DND-41 (cell line): ENCODE measurements around the gene USP10.

ENCODE experiments used
- ATAC-seq: fragments of 200-7000 bp; cut with Tn5 transposase; 3 replicates; pipeline ENCODE4 v1.9.1; 2021; ENCODE audit warnings: low read depth; ENCODE audit not compliant: insufficient read depth
- DNase-seq: peaks from one replicate; pipeline ENCODE4 v3.0.0-alpha.2; 2020
- H2AFZ ChIP-seq: 2 replicates; pipeline ENCODE4 v1.6.0; 2012; ENCODE audit warnings: low read depth, low read length
- H3K27ac ChIP-seq: 2 replicates; pipeline ENCODE4 v1.5.1; 2012; ENCODE audit warnings: low read length, inconsistent platforms
- H3K27me3 ChIP-seq: fragments of 200-600 bp; sonication (generic); 2 replicates; pipeline ENCODE4 v1.6.0; 2012; ENCODE audit warnings: low read length, mild to moderate bottlenecking, inconsistent platforms; ENCODE audit not compliant: insufficient read depth, poor library complexity
- H3K36me3 ChIP-seq: 2 replicates; pipeline ENCODE4 v1.5.1; 2012; ENCODE audit warnings: low read length, inconsistent platforms; ENCODE audit not compliant: insufficient read depth
- H3K4me1 ChIP-seq: 2 replicates; pipeline ENCODE4 v1.5.1; 2012; ENCODE audit warnings: mild to moderate bottlenecking, low read length; ENCODE audit not compliant: insufficient read depth
- H3K4me2 ChIP-seq: 2 replicates; pipeline ENCODE4 v1.6.0; 2012; ENCODE audit warnings: mild to moderate bottlenecking, moderate library complexity, low read length, inconsistent platforms; ENCODE audit not compliant: insufficient read depth
- H3K4me3 ChIP-seq, 2 experiments: fragments of 200-600 bp in 1 of 2; shearing (Covaris generic) in 1 of 2; 2 replicates each; pipeline ENCODE4 v1.5.1; 2012 to 2016; ENCODE audit warnings: inconsistent platforms in 2 of 2, low read length in 2 of 2, mild to moderate bottlenecking in 2 of 2, low read depth in 1 of 2, moderate library complexity in 1 of 2
- H3K79me2 ChIP-seq: 2 replicates; pipeline ENCODE4 v1.6.0; 2012; ENCODE audit warnings: low read length, inconsistent platforms; ENCODE audit not compliant: insufficient read depth
- H3K9ac ChIP-seq: 2 replicates; pipeline ENCODE4 v1.6.0; 2012; ENCODE audit warnings: low read depth, mild to moderate bottlenecking, inconsistent platforms, low read length, moderate library complexity
- H3K9me3 ChIP-seq: 2 replicates; pipeline ENCODE4 v1.5.1; 2012; ENCODE audit warnings: low read length, moderate library complexity, mild to moderate bottlenecking, inconsistent platforms; ENCODE audit not compliant: insufficient read depth, severe bottlenecking
- H4K20me1 ChIP-seq: 2 replicates; pipeline ENCODE4 v1.6.0; 2012; ENCODE audit warnings: low read length; ENCODE audit not compliant: insufficient read depth
- EZH2 ChIP-seq: IDR thresholded peaks from 3 replicates; pipeline ENCODE4 v1.6.1; 2012; ENCODE audit warnings: borderline replicate concordance, low read depth, mild to moderate bottlenecking, moderate library complexity, low read length, inconsistent platforms; ENCODE audit not compliant: severe bottlenecking
- TF ChIP-seq, protein P1 (sequence below): IDR thresholded peaks from 2 replicates; pipeline ENCODE4 v1.5.1; 2012; ENCODE audit warnings: borderline replicate concordance, low read length, moderate library complexity, mild to moderate bottlenecking; ENCODE audit not compliant: poor library complexity, severe bottlenecking; ENCODE audit errors: extremely low read depth

The USP10 gene

DNA sequence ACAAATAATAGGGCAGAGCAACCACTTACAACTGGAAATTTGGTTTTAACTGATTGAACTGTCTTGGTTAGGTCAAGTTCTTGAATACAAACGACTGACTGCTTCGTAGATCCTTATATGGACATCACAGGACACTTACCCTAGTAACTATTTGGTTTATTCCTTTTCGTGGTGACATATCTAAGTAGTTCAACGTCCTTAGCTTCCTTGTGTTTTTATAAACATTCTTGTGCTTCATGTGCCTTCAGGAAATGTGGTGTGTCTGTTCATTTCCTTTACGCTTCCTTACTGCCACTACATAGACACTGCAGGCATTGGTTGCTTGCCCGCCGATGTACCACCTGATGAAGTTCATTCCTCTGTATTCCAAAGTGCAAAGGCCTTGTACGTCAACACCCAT is 59.3 kb downstream of the USP10 start:
- Histone ChIP-seq H3K4me3 (no peak overlapping the region), H3K9ac (no peak overlapping the region), H3K36me3 (peaks cover 77% of the 10 kb centered on the region), H2AFZ (no peak overlapping the region), H3K9me3 (no peaks in the 10 kb centered on the region), H3K4me2 (no peak overlapping the region), H3K4me1 (0 out of 2 replicates have a peak, but pooled peaks cover 3% of the 10 kb centered on the region), H3K27ac (no peak overlapping the region), H4K20me1 (peaks cover 67% of the 10 kb centered on the region), H3K79me2 (peaks cover 69% of the 10 kb centered on the region), H3K27me3 (no peaks in the 10 kb centered on the region)
- TF ChIP-seq, protein P1, sequence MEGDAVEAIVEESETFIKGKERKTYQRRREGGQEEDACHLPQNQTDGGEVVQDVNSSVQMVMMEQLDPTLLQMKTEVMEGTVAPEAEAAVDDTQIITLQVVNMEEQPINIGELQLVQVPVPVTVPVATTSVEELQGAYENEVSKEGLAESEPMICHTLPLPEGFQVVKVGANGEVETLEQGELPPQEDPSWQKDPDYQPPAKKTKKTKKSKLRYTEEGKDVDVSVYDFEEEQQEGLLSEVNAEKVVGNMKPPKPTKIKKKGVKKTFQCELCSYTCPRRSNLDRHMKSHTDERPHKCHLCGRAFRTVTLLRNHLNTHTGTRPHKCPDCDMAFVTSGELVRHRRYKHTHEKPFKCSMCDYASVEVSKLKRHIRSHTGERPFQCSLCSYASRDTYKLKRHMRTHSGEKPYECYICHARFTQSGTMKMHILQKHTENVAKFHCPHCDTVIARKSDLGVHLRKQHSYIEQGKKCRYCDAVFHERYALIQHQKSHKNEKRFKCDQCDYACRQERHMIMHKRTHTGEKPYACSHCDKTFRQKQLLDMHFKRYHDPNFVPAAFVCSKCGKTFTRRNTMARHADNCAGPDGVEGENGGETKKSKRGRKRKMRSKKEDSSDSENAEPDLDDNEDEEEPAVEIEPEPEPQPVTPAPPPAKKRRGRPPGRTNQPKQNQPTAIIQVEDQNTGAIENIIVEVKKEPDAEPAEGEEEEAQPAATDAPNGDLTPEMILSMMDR, result no peak
- no peak for TF ChIP-seq EZH2
- DNase-seq (no peak), ATAC-seq (no peak)

DNA sequence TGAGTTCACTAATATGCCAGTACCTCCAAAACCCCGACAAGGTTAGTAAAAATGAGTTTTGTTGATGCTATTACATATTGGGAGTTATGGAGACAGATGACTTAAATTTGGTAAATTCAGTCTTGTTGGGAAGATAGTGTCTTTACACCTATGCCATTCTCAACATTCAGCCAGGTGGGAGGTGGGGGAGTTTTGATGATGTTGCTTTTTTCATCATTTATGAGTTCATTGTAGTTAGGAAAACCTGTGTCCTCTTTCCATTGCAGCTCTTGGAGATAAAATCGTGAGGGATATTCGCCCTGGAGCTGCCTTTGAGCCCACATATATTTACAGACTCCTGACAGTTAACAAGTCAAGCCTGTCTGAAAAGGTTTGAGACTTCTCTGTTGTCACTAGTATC is 60.1 kb downstream of the USP10 start:
- Histone ChIP-seq H3K9ac (no peak overlapping the region), H3K4me1 (no peaks in the 10 kb centered on the region), H3K9me3 (no peaks in the 10 kb centered on the region), H3K79me2 (peaks cover 61% of the 10 kb centered on the region), H4K20me1 (peaks cover 58% of the 10 kb centered on the region), H3K27me3 (no peaks in the 10 kb centered on the region), H2AFZ (no peak overlapping the region), H3K27ac (no peak overlapping the region), H3K4me3 (no peak overlapping the region), H3K4me2 (no peak overlapping the region), H3K36me3 (peaks cover 81% of the 10 kb centered on the region)
- ATAC-seq (no peak), DNase-seq (no peak)
- TF ChIP-seq EZH2, result no peak
- TF ChIP-seq, protein P1, result no peak

DNA sequence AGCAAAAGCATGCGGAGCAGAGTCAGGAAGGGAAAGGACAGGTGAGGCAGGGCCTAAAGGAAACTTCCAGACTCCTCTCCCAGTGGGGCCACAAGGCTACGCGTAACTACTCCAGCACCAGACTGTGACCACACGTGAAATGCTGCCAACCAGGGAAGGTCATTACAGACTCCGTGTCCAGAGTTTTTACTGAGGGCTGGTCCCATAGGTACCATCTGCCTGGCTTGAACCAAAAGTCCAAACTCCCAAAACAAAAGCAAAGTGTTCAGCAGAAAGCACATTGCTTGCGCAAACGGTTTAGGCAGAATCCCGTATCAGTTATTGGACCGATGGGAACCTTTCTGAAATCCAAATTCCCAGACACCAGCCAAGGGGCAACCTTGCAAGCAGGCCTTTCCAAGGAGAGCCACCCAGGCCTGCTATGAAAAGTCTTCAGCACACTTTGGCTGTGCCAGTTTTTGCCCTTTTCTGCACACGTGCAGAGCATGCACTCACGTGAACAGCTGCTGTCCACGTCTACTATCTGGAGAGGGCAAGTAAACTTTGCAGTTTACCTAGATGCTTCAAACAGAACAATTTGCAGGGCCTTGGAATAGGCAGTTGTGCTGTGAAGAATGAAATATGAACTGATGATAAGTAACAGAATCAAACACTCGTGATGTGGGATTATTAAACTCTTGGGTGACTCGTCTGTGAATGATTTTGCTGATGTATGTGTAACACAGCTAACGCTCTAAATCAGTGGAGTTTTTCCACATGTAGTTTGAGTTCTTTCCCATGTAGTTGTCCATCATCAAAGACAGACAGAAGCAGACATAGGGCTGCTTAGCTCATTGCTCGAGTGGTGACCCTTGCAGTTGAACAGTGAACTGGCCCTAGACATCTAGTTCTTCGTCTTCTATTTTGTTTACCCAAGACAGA is 61.9 kb downstream of the USP10 start:
- H3K27me3 ChIP-seq, result no peaks in the 10 kb centered on the region
- H3K27ac ChIP-seq, result no peak overlapping the region
- TF ChIP-seq, protein P1, result no peak
- TF ChIP-seq EZH2, result no peak
- no peak overlapping the region for H3K4me2 ChIP-seq
- H3K9me3 ChIP-seq, result no peaks in the 10 kb centered on the region
- no peak for ATAC-seq
- H3K9ac ChIP-seq, result no peak overlapping the region
- H3K4me1 ChIP-seq, result no peaks in the 10 kb centered on the region
- H2AFZ ChIP-seq, result no peak overlapping the region
- no peak overlapping the region for H3K4me3 ChIP-seq
- no peak for DNase-seq
- peaks cover 88% of the 10 kb centered on the region for H3K36me3 ChIP-seq
- peaks cover 44% of the 10 kb centered on the region for H3K79me2 ChIP-seq
- H4K20me1 ChIP-seq, result peaks cover 49% of the 10 kb centered on the region
